AG04450 (cell line): Measurements from ENCODE around the gene RAB3GAP1. TPM values are rescaled to one million over a fixed set of nuclear protein-coding genes. Genes with fewer than 3 reads are reported as not detected.

ENCODE experiments used
- CTCF ChIA-PET: fragments of 300-600, 350-600 bp; formaldehyde crosslinking; extraction: SDS; loops from one replicate; lab custom pipeline; 2022; ENCODE audit warnings: antibody characterized with exemption, inconsistent platforms; lab: Charles Lee
- POLR2A ChIA-PET: fragments of 350-600 bp; formaldehyde crosslinking; extraction: SDS; loops from one replicate; lab custom pipeline; 2021; ENCODE audit warnings: antibody characterized with exemption, inconsistent platforms; lab: Yijun Ruan, JAX
- DNase-seq: peaks from one replicate; pipeline ENCODE4 v3.0.0-alpha.2; 2011; ENCODE audit warnings: low read depth, low spot score
- H3K27ac ChIP-seq: one replicate; pipeline ENCODE4 v1.5.1; 2012; ENCODE audit warnings: low read depth, low read length, control low read depth
- H3K27me3 ChIP-seq: one replicate; pipeline ENCODE4 v1.6.0; 2012; ENCODE audit warnings: low read length; ENCODE audit not compliant: control insufficient read depth, insufficient read depth
- H3K4me3 ChIP-seq: 2 replicates; pipeline ENCODE4 v1.5.1; 2011; ENCODE audit warnings: mild to moderate bottlenecking, low read depth, low read length, control low read depth
- H3K9me3 ChIP-seq: 2 replicates; pipeline ENCODE4 v1.5.1; 2012; ENCODE audit warnings: low read length; ENCODE audit not compliant: control insufficient read depth, insufficient read depth
- CTCF ChIP-seq: IDR thresholded peaks from 2 replicates; pipeline ENCODE4 v1.5.1; 2011; ENCODE audit warnings: low read depth, low read length, control low read depth, inconsistent platforms
- polyA plus RNA-seq: library from polyadenylated mRNA; depleted of rRNA; stranded (reverse); fragments of >200 nt; gene quantifications from 2 replicates; pipeline ENCODE4 v1.2.3, GENCODE V29; 2011

RAB3GAP1 gene
- polyA plus RNA-seq, 1 experiment: 47.5 TPM

GRCh38 chr2:135189148-135189547 lies 137.1 kb downstream of the RAB3GAP1 start:
- TF ChIP-seq CTCF: no peak
- no peaks in the 10 kb centered on the region for H3K9me3 ChIP-seq
- CTCF ChIA-PET: no interaction called here
- H3K27me3 ChIP-seq: no peaks in the 10 kb centered on the region
- H3K27ac ChIP-seq: no peak overlapping the region
- no peak for DNase-seq
- no peak overlapping the region for H3K4me3 ChIP-seq
- POLR2A ChIA-PET: no interaction called here

- H3K9me3 ChIP-seq: no peaks in the 10 kb centered on the region
- H3K27ac ChIP-seq: no peak overlapping the region
- H3K27me3 ChIP-seq: no peaks in the 10 kb centered on the region
- no peak overlapping the region for H3K4me3 ChIP-seq
- ChIA-PET CTCF (no interaction called here), POLR2A (no interaction called here)
- no peak for DNase-seq
- no peak for TF ChIP-seq CTCF
Measured at GRCh38 chr2:135190799-135191198, 138.7 kb downstream of the RAB3GAP1 start.

GRCh38 chr2:135198481-135198880 lies 146.4 kb downstream of the RAB3GAP1 start:
- Histone ChIP-seq H3K9me3 (no peaks in the 10 kb centered on the region), H3K27ac (no peak overlapping the region), H3K4me3 (no peak overlapping the region), H3K27me3 (no peaks in the 10 kb centered on the region)
- no peak for TF ChIP-seq CTCF
- ChIA-PET CTCF (interaction anchor here (0.6 kb wide), 1 partner anchor 195 kb away, joined by 3 read pairs; no protein-coding TSS in a partner anchor), POLR2A (no interaction called here)
- DNase-seq: no peak

GRCh38 chr2:135202751-135203150 lies 150.7 kb downstream of the RAB3GAP1 start:
- Histone ChIP-seq H3K27me3 (no peaks in the 10 kb centered on the region), H3K9me3 (no peaks in the 10 kb centered on the region), H3K27ac (no peak overlapping the region), H3K4me3 (no peak overlapping the region)
- CTCF ChIA-PET: interaction anchor here (1.2 kb wide), 1 partner anchor 595 kb away, joined by 3 read pairs; no protein-coding TSS in a partner anchor
- DNase-seq: no peak
- no peak for TF ChIP-seq CTCF
- POLR2A ChIA-PET: interaction anchor here (1.0 kb wide), 1 partner anchor 24 kb away, joined by 3 read pairs; no protein-coding TSS in a partner anchor

GRCh38 chr2:135203944-135204343 lies 151.9 kb downstream of the RAB3GAP1 start:
- Histone ChIP-seq H3K27ac (no peak overlapping the region), H3K4me3 (no peak overlapping the region), H3K27me3 (no peaks in the 10 kb centered on the region), H3K9me3 (no peaks in the 10 kb centered on the region)
- ChIA-PET POLR2A (no interaction called here), CTCF (interaction anchor here (0.7 kb wide), 1 partner anchor 99 kb away, joined by 4 read pairs; no protein-coding TSS in a partner anchor)
- DNase-seq: no peak
- TF ChIP-seq CTCF: no peak
